ENCODE results near the gene MBP. TPM values are rescaled to one million over a fixed set of nuclear protein-coding genes. Genes with fewer than 3 reads are reported as not detected.

MBP gene
- total RNA-seq, 1 donor from 2014 or later: 78.9 TPM

GRCh38 chr18:77106331-77106730 lies 26.3 kb downstream of the MBP start:
- no peak overlapping the region for H3K4me3 ChIP-seq
- TF ChIP-seq CTCF (IDR thresholded peaks at IDR 0.05): no peak
- H3K4me1 ChIP-seq: peaks cover 97% of the 10 kb centered on the region
- DNase-seq (peak; percentile 77), ATAC-seq (peak; percentile 15)
- peaks cover 7% of the 10 kb centered on the region for H3K36me3 ChIP-seq
- H3K27me3 ChIP-seq: no peaks in the 10 kb centered on the region
- no peaks in the 10 kb centered on the region for H3K9me3 ChIP-seq
- intact Hi-C loops (cut with DNase I): no loop called here
- peak overlapping the region; percentile 65 for H3K27ac ChIP-seq

- Histone ChIP-seq H3K9me3 (no peaks in the 10 kb centered on the region), H3K4me3 (no peak overlapping the region), H3K27me3 (no peaks in the 10 kb centered on the region), H3K36me3 (peaks cover 7% of the 10 kb centered on the region), H3K27ac (peak overlapping the region; percentile 65), H3K4me1 (peaks cover 98% of the 10 kb centered on the region)
- DNase-seq (no peak), ATAC-seq (no peak)
- intact Hi-C loops (cut with DNase I): no loop called here
- TF ChIP-seq CTCF (IDR thresholded peaks at IDR 0.05): no peak
Observed at GRCh38 chr18:77105680-77106079, 26.9 kb downstream of the MBP start.

GRCh38 chr18:77105028-77105427 lies 27.6 kb downstream of the MBP start:
- TF ChIP-seq CTCF (IDR thresholded peaks at IDR 0.05): no peak
- Histone ChIP-seq H3K4me3 (no peak overlapping the region), H3K36me3 (peaks cover 7% of the 10 kb centered on the region), H3K9me3 (no peaks in the 10 kb centered on the region), H3K27me3 (no peaks in the 10 kb centered on the region), H3K4me1 (peaks cover 95% of the 10 kb centered on the region), H3K27ac (no peak overlapping the region)
- no peak for ATAC-seq
- DNase-seq: no peak
- intact Hi-C loops (cut with DNase I): no loop called here

- no peak for TF ChIP-seq CTCF (IDR thresholded peaks at IDR 0.05)
- Histone ChIP-seq H3K9me3 (no peaks in the 10 kb centered on the region), H3K4me1 (peaks cover 93% of the 10 kb centered on the region), H3K27ac (no peak overlapping the region), H3K36me3 (peaks cover 7% of the 10 kb centered on the region), H3K27me3 (no peaks in the 10 kb centered on the region), H3K4me3 (no peak overlapping the region)
- intact Hi-C loops (cut with DNase I): no loop called here
- ATAC-seq (no peak), DNase-seq (no peak)
Observed at GRCh38 chr18:77103991-77104531, 28.5 kb downstream of the MBP start.

GRCh38 chr18:77103187-77103850 lies 29.3 kb downstream of the MBP start:
- Histone ChIP-seq H3K9me3 (no peaks in the 10 kb centered on the region), H3K27me3 (no peaks in the 10 kb centered on the region), H3K36me3 (peaks cover 7% of the 10 kb centered on the region), H3K4me3 (no peak overlapping the region), H3K27ac (peak overlapping the region; percentile 74), H3K4me1 (peaks cover 87% of the 10 kb centered on the region)
- DNase-seq (no peak), ATAC-seq (no peak)
- TF ChIP-seq CTCF (IDR thresholded peaks at IDR 0.05): no peak
- intact Hi-C loops (cut with DNase I): no loop called here
